Measurements from ENCODE around the gene SPRED2.
A peak's percentile ranks its signal among the peaks of the same experiment; 100 is the strongest.

- TF ChIP-seq CTCF (IDR thresholded peaks at IDR 0.05) (no peak), POLR2AphosphoS5 (IDR thresholded peaks at IDR 0.05) (peak in 1 of 3 donors; percentile 9)
These were observed 82.5 kb downstream of the SPRED2 start for GRCh38 chr2:65349863-65350262.
